CD4-positive, alpha-beta T cell treated with Interleukin-17A for 4 hours (primary cell): ENCODE data around the gene NPAS2.

Source experiments
- DNase-seq: peaks from one replicate; pipeline ENCODE4 v3.0.0-alpha.2; 2020; ENCODE audit warnings: mixed read lengths

NPAS2 gene

DNA sequence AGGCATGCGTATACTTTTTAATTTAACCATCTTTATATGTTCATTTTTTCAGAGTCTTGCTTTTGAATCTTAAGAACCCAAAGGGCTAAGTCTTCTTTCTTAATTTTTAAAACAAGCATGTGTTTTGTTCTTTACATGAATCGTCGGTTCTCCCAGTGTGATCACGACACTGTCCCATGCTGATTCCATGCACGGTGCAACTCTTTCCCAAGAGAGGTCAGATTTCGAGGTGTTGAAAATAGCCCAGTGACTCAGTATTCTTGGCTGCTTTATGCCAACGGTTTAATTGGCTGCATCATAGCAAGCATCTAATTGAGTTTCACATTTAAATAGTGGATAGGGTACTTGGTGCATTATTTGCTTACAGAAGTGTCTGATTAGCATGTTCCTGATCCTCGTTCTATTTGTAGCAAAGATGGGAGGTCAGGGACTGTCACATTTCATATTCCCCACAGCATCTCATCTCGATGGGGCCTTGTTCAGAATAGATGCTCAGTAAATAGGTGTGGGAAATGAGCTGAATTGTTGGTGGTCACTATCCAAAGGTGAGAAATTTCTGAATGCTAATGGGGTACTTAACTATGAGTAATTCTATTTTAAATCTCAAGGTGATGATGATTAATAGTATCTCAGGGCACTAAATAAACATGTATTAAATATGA is 2.8 kb downstream of the NPAS2 start:
- no peak for DNase-seq

GRCh38 chr2:100823665-100824438 is 3.9 kb downstream of the NPAS2 start:
- DNase-seq, result no peak

- no peak for DNase-seq
Observed at GRCh38 chr2:100824842-100825241, 4.9 kb downstream of the NPAS2 start.

DNA sequence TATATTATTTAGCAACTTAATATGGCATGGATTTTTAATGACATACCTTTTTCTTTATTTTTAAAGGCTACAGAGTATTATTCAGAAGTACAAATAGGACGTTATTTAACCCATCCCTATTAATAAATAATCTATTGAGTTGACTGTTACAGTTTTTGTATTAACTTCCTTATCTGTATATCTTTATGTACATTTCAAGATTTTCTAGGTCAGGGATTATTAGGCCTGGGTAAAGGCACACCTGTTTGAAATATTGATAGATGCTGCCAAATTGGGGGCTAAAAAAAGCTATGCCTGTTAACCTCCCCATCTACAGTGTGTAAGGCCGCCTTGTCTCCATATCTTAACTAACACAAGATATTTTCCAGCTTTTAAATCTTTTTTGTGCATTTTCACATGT is 6.6 kb downstream of the NPAS2 start:
- no peak for DNase-seq

GRCh38 chr2:100831158-100831750 is 11.3 kb downstream of the NPAS2 start:
- no peak for DNase-seq

DNA sequence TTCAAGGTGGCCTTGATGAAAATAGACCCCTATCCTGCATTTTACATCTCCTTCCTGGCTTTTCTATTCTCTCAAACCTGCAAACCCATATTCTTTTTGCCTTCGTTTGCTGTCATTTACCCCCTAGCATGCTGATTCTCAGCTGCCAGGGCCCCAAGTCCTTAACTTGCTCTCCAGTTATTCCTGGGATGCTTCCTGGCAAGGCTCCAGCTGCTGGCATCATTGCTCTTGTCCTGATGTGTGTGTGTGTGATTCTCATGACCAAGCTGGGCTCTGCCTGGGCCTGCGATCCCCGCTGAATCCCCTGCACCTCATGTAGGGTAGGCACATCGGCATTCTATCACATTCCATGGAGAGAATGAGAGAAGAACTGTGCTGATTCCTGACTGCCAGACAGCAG is 11.9 kb downstream of the NPAS2 start:
- DNase-seq, result no peak

DNA sequence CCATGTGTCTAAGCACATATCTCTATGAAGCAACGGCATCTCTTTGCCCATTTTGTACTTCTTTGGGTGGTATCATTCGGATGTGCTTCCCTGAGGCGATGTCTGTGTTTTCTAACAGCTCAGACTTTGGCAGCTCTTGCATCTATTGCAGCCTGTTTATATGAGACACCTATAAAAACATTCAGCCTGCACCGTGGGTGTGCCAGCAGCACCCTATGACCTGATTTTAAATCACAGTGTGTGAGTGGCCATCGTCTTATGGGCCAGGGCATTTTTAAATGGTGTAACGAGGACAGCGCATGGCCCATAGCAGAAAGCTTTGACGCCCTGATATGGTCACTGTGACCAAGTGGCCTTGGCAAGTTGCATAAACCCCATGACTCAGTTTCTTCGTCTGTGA is 12.9 kb downstream of the NPAS2 start:
- DNase-seq, result no peak

DNA sequence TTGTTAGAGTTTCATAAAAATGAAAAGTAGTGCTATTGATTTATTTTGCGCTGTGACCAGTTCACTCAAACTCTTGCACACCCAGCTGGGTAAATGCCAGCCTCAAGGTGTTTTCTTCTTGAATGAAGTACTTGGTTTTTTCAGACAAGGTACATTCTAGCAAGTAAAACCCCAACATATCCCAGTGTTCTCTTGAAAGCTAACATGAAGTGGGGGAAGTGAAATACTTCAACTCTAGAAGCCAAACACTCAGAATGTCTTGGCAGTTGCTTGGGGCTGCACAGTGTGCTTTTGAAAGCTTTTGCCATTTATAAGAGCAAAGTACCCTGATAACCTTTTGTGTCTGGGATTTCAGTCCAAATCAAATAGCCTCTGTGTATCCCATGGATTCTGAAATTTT is 13.4 kb downstream of the NPAS2 start:
- no peak for DNase-seq

GRCh38 chr2:100834221-100834620 is 14.3 kb downstream of the NPAS2 start:
- DNase-seq, result no peak

DNA sequence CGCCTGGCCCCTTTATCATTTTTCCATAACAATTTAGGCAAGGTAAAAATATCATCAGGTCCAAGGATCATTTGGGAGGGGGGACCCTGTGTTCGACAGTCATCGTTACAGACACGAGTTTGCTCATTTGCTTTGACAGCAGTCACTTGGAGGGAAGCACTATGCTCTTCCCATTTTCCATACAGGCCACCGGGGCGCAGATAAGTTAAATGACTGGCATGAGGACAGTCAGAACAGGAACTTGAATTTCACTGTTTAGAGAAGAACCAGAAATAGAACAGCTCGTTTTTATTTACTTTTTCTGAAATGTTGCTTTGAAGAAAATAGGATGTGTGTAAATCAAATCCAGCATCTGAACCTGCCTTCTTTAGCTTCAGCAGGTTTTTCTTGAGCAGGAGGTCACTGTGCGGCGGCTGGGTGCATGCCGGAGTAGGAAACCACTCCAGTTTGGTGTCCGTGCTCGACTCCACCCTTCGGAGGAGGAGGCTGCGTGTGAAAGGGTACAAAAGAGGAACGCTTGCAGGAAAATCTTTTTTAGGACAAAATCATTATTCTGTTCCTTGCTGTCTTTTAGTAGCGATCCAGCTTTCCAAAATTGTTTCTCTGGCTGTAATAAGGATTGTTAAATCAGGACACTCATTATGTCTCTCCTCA is 15.2 kb downstream of the NPAS2 start:
- no peak for DNase-seq

GRCh38 chr2:100840519-100840918 is 20.6 kb downstream of the NPAS2 start:
- DNase-seq, result no peak

- no peak for DNase-seq
Observed at GRCh38 chr2:100842241-100842922, 22.4 kb downstream of the NPAS2 start.

DNA sequence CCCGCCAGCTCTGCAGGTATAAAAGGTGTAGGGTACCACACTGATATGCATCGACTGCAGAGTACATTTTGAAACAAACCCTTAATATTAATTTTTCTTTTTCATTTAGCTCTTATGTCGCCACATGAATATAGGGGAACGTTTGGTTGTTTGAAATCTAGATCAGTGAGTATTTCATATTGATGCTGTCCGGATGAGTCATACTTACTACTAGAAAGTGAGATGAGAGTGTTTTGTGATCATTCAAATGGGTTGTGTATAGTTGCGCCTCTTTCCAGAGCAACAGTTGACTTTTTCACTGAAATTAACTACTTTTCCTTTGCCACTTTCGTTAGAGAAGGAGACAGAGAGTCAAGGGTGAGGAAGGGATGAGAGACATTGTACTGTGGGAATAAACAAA is 24.6 kb downstream of the NPAS2 start:
- DNase-seq, result no peak

DNA sequence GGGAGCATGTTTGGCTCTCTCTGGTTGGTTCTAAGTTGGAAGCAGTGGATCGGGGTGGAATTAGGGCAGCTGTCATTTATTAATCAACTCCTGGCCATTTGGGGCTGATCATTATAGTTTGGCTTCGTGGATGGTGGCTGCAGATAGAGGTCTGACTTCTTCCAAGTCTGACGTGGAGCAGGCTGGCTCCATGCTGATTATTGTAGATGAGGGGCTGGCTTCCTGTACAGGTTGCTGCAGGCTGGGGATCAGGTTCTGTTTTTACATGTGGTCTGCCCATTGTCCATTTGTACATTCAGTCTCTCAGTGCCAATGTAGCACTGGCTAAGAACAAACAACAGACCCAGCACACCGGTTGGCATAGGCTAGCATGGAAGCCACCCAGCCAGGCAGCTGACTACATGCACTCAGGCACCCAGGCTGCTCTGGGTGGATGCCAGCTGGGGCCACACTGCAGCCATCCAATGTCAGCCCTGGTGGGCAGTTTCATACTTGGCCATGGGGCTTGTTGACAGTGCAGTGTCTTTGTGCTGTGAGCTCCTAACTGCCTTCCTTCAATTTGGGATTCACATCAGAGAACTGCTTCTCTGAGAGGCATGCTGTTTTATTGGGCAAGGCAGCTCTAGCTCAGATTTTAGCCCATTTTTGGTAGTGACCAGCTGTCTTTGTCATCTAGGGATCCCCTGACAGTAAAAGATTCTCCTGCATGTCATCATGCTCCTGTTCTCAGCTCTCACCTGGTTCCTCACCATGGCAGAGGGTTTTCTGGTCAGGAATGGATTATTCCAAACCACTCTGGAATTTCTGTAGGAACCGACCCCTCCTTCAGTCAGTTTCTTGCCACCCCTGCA is 25.4 kb downstream of the NPAS2 start:
- no peak for DNase-seq

DNA sequence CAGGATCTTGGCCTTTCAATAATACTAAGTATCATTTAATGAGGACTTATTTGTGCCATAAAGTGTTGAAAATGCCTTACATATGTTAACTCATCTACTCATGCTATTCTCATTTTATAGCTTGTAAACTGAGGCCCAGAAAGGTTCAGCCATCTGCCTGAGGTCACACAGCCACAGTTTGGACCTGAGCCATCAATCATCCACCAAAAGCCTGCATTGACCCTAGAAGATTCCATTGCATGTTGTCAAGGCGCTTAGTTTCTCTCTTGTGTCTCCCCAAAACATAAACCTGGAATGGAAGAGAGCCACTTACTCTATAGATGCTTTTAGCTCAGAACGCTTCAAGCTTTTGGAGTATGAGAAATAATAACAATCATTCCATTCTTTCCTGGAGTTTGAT is 26.8 kb downstream of the NPAS2 start:
- DNase-seq, result no peak

- no peak for DNase-seq
Observed at GRCh38 chr2:100852447-100852846, 32.5 kb downstream of the NPAS2 start.

- DNase-seq, result no peak
Observed at GRCh38 chr2:100852999-100853908, 33.3 kb downstream of the NPAS2 start.

- DNase-seq, result no peak
Observed at GRCh38 chr2:100853909-100854810, 34.2 kb downstream of the NPAS2 start.

GRCh38 chr2:100855084-100855483 is 35.1 kb downstream of the NPAS2 start:
- DNase-seq, result no peak

DNA sequence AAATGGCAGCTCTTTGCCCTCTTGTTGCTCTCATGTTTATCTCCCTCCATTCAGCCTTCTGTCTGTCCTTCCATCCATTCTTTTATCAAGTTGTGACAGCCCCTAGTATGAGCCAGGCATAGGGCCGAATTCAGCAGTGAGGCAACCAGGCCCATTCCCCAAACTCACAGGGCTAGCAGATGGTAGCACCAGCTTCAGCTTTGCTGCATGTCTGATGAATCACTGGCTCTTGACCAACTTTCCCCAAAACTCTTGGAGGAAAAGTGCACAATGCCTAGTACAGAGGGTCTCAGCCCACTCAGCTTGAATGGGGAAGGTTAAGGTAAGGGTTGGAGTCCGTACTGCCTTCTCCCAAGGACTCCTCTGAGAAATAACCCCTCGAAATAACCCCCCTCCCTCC is 35.7 kb downstream of the NPAS2 start:
- no peak for DNase-seq
